Keratinocyte (primary cell): ENCODE results near the gene VAV2.

Experiments used
- EZH2 ChIP-seq: IDR thresholded peaks from one replicate; pipeline ENCODE4 v1.6.1; 2012; ENCODE audit warnings: inconsistent platforms, mild to moderate bottlenecking, low read length, moderate library complexity
- TF ChIP-seq, protein P1 (sequence below), 3 experiments: IDR thresholded peaks in 1 of 3; conservative IDR thresholded peaks in 1 of 3; optimal IDR thresholded peaks in 1 of 3; 2 replicates in 2 of 3; 3 replicates in 1 of 3; pipeline versions ENCODE3 to v1.5.1; 2011; ENCODE audit warnings: low read length in 3 of 3, mild to moderate bottlenecking in 3 of 3, moderate library complexity in 2 of 3, control low read depth in 1 of 3, inconsistent platforms in 1 of 3; ENCODE audit not compliant: insufficient read depth in 2 of 3; ENCODE audit errors: extremely low read depth in 1 of 3

DNA sequence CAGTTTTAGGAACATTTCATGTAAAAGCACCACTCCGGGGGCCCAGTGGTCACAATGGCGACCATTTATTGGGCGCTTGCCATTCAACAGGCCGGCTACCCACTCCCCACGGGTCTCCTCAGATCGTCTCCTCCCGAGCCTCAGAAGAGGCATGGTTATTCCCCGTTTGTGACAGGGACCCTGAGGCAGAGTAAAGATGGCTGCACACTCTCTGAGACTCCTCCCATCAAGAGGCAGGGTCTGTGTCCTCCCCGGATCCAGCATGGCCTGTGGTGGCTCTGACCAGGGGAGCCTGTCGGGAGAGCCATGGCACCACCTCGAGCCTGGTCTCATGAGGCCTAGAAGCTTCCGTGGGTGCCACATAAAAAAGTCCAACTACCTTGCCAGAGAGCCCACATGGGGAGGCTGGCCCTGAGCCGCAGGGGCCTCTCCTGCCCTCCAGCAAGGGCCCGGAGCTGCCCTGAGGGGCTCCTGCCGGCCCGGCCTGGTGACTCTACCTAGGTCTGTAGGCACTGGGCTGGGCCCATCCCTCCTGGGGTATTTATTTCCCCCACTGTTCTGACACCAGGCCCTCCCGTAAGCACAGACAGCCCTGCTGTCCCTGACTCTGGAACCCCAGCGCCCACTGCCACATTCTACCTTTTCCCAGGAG lies 90.8 kb downstream of the VAV2 start:
- TF ChIP-seq, protein P1, sequence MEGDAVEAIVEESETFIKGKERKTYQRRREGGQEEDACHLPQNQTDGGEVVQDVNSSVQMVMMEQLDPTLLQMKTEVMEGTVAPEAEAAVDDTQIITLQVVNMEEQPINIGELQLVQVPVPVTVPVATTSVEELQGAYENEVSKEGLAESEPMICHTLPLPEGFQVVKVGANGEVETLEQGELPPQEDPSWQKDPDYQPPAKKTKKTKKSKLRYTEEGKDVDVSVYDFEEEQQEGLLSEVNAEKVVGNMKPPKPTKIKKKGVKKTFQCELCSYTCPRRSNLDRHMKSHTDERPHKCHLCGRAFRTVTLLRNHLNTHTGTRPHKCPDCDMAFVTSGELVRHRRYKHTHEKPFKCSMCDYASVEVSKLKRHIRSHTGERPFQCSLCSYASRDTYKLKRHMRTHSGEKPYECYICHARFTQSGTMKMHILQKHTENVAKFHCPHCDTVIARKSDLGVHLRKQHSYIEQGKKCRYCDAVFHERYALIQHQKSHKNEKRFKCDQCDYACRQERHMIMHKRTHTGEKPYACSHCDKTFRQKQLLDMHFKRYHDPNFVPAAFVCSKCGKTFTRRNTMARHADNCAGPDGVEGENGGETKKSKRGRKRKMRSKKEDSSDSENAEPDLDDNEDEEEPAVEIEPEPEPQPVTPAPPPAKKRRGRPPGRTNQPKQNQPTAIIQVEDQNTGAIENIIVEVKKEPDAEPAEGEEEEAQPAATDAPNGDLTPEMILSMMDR (optimal IDR thresholded peaks at IDR 0.05 in 1 of 3, IDR thresholded peaks at IDR 0.05 in 1 of 3, conservative IDR thresholded peaks at IDR 0.05 in 1 of 3; ENCODE audit: extremely low read depth in 1 of 3, insufficient read depth in 2 of 3, low read length in 3 of 3), result no peak
- no peak for TF ChIP-seq EZH2
